Liver (tissue), 3 donors: Measurements from ENCODE around the gene TESK2.

Source experiments
- FOXA1 ChIP-seq: IDR thresholded peaks from 2 replicates; pipeline ENCODE4 v1.6.1; 2016; ENCODE audit warnings: antibody characterized with exemption
- FOXA2 ChIP-seq: IDR thresholded peaks from 2 replicates; pipeline ENCODE4 v1.6.1; 2016; ENCODE audit warnings: antibody characterized with exemption
- GABPA ChIP-seq, 2 donors: IDR thresholded peaks in 1 of 2; conservative IDR thresholded peaks in 1 of 2; 2 replicates each; pipeline ENCODE4 v1.6.1; 2016; ENCODE audit warnings: antibody characterized with exemption in 2 of 2, mild to moderate bottlenecking in 1 of 2, moderate library complexity in 1 of 2
- JUND ChIP-seq, 2 donors: IDR thresholded peaks; 2 replicates each; pipeline ENCODE4 v1.6.1; 2016; ENCODE audit warnings: antibody characterized with exemption in 2 of 2
- RAD21 ChIP-seq, 2 donors: IDR thresholded peaks; 2 replicates each; pipeline ENCODE4 v1.6.1; 2016; ENCODE audit warnings: antibody characterized with exemption in 2 of 2, mild to moderate bottlenecking in 2 of 2
- SP1 ChIP-seq: IDR thresholded peaks from 2 replicates; pipeline ENCODE4 v1.6.1; 2018; ENCODE audit warnings: antibody characterized with exemption, mild to moderate bottlenecking
- YY1 ChIP-seq: IDR thresholded peaks from 2 replicates; pipeline ENCODE4 v1.6.1; 2016; ENCODE audit warnings: antibody characterized with exemption, mild to moderate bottlenecking
- TF ChIP-seq, protein P1 (sequence below): fragments of 150-350 bp; IDR thresholded peaks from 2 replicates; pipeline ENCODE4 v1.5.1; 2017; ENCODE audit warnings: improper control_type of control experiment, low read depth, low read length; ENCODE audit not compliant: missing input control
- TF ChIP-seq, protein P2 (sequence below): IDR thresholded peaks from 2 replicates; pipeline ENCODE4 v1.6.1; 2016; ENCODE audit warnings: antibody characterized with exemption, mild to moderate bottlenecking
- TF ChIP-seq, protein P3 (sequence below): IDR thresholded peaks from 2 replicates; pipeline ENCODE4 v1.6.1; 2016; ENCODE audit warnings: antibody characterized with exemption
- TF ChIP-seq, protein P4 (sequence below): IDR thresholded peaks from 2 replicates; pipeline ENCODE4 v1.6.1; 2016; ENCODE audit warnings: antibody characterized with exemption
- donor health status: healthy.
- donor health status: healthy.

DNA sequence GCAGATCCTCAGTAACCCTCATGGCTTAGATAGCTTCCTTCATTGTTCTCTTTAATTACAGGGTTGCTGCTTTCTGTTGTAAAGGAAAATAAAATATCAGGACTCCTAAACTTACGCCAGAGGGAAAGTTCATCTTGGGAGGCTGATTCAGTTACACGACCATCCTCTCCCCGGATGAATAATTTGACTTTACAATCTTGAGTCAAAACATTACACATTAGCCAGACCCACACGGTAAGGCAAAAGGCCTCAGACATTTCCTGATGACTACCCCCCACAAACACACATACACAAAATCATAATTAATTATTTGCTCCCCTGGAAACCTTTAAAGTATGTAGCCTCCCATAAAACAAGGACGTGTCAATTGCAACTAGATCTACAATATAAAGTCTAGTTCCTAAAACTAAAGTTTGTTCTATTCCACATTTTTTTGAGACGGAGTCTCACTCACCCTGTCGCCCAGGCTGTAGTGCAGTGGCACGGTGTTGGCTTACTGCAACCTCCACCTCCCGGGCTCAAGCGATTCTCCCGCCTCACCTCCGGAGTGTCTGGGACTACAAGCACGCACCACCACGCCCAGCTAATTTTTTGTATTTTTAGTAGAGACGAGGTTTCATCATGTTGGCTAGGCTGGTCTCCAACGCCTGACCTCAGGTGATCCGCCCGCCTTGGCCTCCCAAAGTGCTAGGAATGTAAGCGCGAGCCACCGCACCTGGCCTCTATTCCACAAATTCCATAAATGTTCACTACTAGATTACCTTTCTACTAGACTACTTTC is 31.6 kb upstream of the TESK2 start:
- TF ChIP-seq, protein P1, sequence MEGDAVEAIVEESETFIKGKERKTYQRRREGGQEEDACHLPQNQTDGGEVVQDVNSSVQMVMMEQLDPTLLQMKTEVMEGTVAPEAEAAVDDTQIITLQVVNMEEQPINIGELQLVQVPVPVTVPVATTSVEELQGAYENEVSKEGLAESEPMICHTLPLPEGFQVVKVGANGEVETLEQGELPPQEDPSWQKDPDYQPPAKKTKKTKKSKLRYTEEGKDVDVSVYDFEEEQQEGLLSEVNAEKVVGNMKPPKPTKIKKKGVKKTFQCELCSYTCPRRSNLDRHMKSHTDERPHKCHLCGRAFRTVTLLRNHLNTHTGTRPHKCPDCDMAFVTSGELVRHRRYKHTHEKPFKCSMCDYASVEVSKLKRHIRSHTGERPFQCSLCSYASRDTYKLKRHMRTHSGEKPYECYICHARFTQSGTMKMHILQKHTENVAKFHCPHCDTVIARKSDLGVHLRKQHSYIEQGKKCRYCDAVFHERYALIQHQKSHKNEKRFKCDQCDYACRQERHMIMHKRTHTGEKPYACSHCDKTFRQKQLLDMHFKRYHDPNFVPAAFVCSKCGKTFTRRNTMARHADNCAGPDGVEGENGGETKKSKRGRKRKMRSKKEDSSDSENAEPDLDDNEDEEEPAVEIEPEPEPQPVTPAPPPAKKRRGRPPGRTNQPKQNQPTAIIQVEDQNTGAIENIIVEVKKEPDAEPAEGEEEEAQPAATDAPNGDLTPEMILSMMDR = no peak
- TF ChIP-seq, protein P2, sequence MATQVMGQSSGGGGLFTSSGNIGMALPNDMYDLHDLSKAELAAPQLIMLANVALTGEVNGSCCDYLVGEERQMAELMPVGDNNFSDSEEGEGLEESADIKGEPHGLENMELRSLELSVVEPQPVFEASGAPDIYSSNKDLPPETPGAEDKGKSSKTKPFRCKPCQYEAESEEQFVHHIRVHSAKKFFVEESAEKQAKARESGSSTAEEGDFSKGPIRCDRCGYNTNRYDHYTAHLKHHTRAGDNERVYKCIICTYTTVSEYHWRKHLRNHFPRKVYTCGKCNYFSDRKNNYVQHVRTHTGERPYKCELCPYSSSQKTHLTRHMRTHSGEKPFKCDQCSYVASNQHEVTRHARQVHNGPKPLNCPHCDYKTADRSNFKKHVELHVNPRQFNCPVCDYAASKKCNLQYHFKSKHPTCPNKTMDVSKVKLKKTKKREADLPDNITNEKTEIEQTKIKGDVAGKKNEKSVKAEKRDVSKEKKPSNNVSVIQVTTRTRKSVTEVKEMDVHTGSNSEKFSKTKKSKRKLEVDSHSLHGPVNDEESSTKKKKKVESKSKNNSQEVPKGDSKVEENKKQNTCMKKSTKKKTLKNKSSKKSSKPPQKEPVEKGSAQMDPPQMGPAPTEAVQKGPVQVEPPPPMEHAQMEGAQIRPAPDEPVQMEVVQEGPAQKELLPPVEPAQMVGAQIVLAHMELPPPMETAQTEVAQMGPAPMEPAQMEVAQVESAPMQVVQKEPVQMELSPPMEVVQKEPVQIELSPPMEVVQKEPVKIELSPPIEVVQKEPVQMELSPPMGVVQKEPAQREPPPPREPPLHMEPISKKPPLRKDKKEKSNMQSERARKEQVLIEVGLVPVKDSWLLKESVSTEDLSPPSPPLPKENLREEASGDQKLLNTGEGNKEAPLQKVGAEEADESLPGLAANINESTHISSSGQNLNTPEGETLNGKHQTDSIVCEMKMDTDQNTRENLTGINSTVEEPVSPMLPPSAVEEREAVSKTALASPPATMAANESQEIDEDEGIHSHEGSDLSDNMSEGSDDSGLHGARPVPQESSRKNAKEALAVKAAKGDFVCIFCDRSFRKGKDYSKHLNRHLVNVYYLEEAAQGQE = no peak
- TF ChIP-seq, protein P3, sequence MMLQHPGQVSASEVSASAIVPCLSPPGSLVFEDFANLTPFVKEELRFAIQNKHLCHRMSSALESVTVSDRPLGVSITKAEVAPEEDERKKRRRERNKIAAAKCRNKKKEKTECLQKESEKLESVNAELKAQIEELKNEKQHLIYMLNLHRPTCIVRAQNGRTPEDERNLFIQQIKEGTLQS = no peak
- no peak for TF ChIP-seq SP1
- no peak for TF ChIP-seq GABPA (IDR thresholded peaks at IDR 0.05 in 1 of 2, conservative IDR thresholded peaks at IDR 0.05 in 1 of 2)
- no peak for TF ChIP-seq JUND (IDR thresholded peaks at IDR 0.05)
- TF ChIP-seq YY1 = no peak
- TF ChIP-seq RAD21 (IDR thresholded peaks at IDR 0.05) = no peak
- TF ChIP-seq, protein P4, sequence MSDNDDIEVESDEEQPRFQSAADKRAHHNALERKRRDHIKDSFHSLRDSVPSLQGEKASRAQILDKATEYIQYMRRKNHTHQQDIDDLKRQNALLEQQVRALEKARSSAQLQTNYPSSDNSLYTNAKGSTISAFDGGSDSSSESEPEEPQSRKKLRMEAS = no peak
- TF ChIP-seq FOXA1 = no peak
- no peak for TF ChIP-seq FOXA2
